WTC11 (cell line): ENCODE data around the gene PHRF1. TPM values are rescaled to one million over a fixed set of nuclear protein-coding genes. Genes with fewer than 3 reads are reported as not detected.

ENCODE experiments used
- ATAC-seq: fragments of 200-7000 bp; cut with Tn5 transposase; 2 replicates; pipeline ENCODE4 v1.10.0; 2021; ENCODE audit warnings: mild to moderate bottlenecking, moderate library complexity
- CTCF ChIA-PET: fragments of 300-600 bp; sonication (Branson Sonifier 250); formaldehyde crosslinking; loops from one replicate; lab custom pipeline; 2021; ENCODE audit warnings: antibody characterized with exemption; lab: Charles Lee
- POLR2A ChIA-PET: fragments of 350-600 bp; sonication (Branson Sonifier 250); formaldehyde crosslinking; loops from one replicate; lab custom pipeline; 2021; ENCODE audit warnings: antibody characterized with exemption; lab: Charles Lee
- DNase-seq: peaks from one replicate; pipeline ENCODE4 v3.0.0; 2021; ENCODE audit warnings: low spot score
- H3K27ac Mint-ChIP-seq: 2 replicates; pipeline ENCODE4 v1.8.0; 2021; ENCODE audit warnings: mixed read lengths
- H3K27me3 Mint-ChIP-seq: 2 replicates; pipeline ENCODE4 v1.8.0; 2021; ENCODE audit warnings: low read depth, mild to moderate bottlenecking, moderate library complexity, mixed read lengths
- H3K36me3 Mint-ChIP-seq: 2 replicates; pipeline ENCODE4 v1.8.0; 2021; ENCODE audit warnings: mixed read lengths
- H3K4me1 Mint-ChIP-seq: 2 replicates; pipeline ENCODE4 v1.8.0; 2022; ENCODE audit warnings: mixed read lengths
- H3K4me3 Mint-ChIP-seq: 2 replicates; pipeline ENCODE4 v1.8.0; 2021; ENCODE audit warnings: mild to moderate bottlenecking, moderate library complexity, mixed read lengths
- H3K9me3 Mint-ChIP-seq: 2 replicates; pipeline ENCODE4 v1.8.0; 2021; ENCODE audit warnings: mixed read lengths
- ATF6 ChIP-seq: sonication (generic); formaldehyde crosslinking; IDR thresholded peaks from 2 replicates; pipeline ENCODE4 v1.8.1; 2023; ENCODE audit warnings: mild to moderate bottlenecking, missing genetic modification reagents
- CREM ChIP-seq: sonication (generic); formaldehyde crosslinking; IDR thresholded peaks from 2 replicates; pipeline ENCODE4 v1.8.1; 2022; ENCODE audit warnings: mild to moderate bottlenecking, missing genetic modification reagents, moderate library complexity
- IRF2 ChIP-seq: sonication (generic); formaldehyde crosslinking; IDR thresholded peaks from 2 replicates; pipeline ENCODE4 v1.8.0; 2022; ENCODE audit warnings: low read depth, missing genetic modification reagents, borderline replicate concordance
- JAZF1 ChIP-seq: fragments of 250-450 bp; sonication (Bioruptor Pico); IDR thresholded peaks from 2 replicates; pipeline ENCODE4 v1.9.0; 2021; ENCODE audit warnings: moderate library complexity, mild to moderate bottlenecking, inconsistent platforms
- MYBL2 ChIP-seq: sonication (generic); formaldehyde crosslinking; IDR thresholded peaks from 2 replicates; pipeline ENCODE4 v1.8.1; 2023; ENCODE audit warnings: mild to moderate bottlenecking, moderate library complexity, missing genetic modification reagents
- NFE2L1 ChIP-seq: sonication (generic); formaldehyde crosslinking; IDR thresholded peaks from 2 replicates; pipeline ENCODE4 v1.8.1; 2023; ENCODE audit warnings: missing genetic modification reagents
- PRRX2 ChIP-seq: fragments of 250-450 bp; sonication (Bioruptor Pico); IDR thresholded peaks from 2 replicates; pipeline ENCODE4 v1.8.0; 2021; ENCODE audit warnings: mild to moderate bottlenecking
- SMAD3 ChIP-seq: sonication (generic); formaldehyde crosslinking; IDR thresholded peaks from 2 replicates; pipeline ENCODE4 v1.8.0; 2022; ENCODE audit warnings: missing genetic modification reagents, mild to moderate bottlenecking, borderline replicate concordance
- TP53 ChIP-seq: sonication (generic); formaldehyde crosslinking; IDR thresholded peaks from 2 replicates; pipeline ENCODE4 v1.8.1; 2023; ENCODE audit warnings: mild to moderate bottlenecking, missing genetic modification reagents
- ZBTB21 ChIP-seq: sonication (generic); formaldehyde crosslinking; IDR thresholded peaks from 2 replicates; pipeline ENCODE4 v1.8.1; 2023; ENCODE audit warnings: mild to moderate bottlenecking, missing genetic modification reagents, borderline replicate concordance
- ZNF138 ChIP-seq: sonication (generic); formaldehyde crosslinking; conservative IDR thresholded peaks from 2 replicates; pipeline ENCODE4 v1.8.1; 2022; ENCODE audit warnings: mild to moderate bottlenecking, moderate library complexity, missing genetic modification reagents
- ZNF219 ChIP-seq: sonication (generic); formaldehyde crosslinking; IDR thresholded peaks from 2 replicates; pipeline ENCODE4 v1.8.0; 2023; ENCODE audit warnings: missing genetic modification reagents, mild to moderate bottlenecking, borderline replicate concordance
- ZNF263 ChIP-seq: sonication (generic); formaldehyde crosslinking; IDR thresholded peaks from 2 replicates; pipeline ENCODE4 v1.8.1; 2022; ENCODE audit warnings: low read depth, mild to moderate bottlenecking, moderate library complexity, missing genetic modification reagents
- ZNF512 ChIP-seq: sonication (generic); formaldehyde crosslinking; IDR thresholded peaks from 2 replicates; pipeline ENCODE4 v1.8.1; 2022; ENCODE audit warnings: missing genetic modification reagents, borderline replicate concordance
- total RNA-seq: library from RNA; stranded (reverse); gene quantifications from 3 replicates; pipeline ENCODE4 v1.2.3, GENCODE V29; 2021
- TF ChIP-seq, protein P1 (sequence below): sonication (generic); formaldehyde crosslinking; conservative IDR thresholded peaks from 2 replicates; pipeline ENCODE4 v1.8.1; 2023; ENCODE audit warnings: mild to moderate bottlenecking, low read depth, missing genetic modification reagents, moderate library complexity
- TF ChIP-seq, protein P2 (sequence below): fragments of 250-450 bp; sonication (Bioruptor Pico); IDR thresholded peaks from 2 replicates; pipeline ENCODE4 v1.9.0; 2021; ENCODE audit warnings: mild to moderate bottlenecking
- TF ChIP-seq, protein P3 (sequence below): fragments of 250-450 bp; sonication (Bioruptor Pico); IDR thresholded peaks from 2 replicates; pipeline ENCODE4 v1.9.0; 2021; ENCODE audit warnings: moderate library complexity, mild to moderate bottlenecking, inconsistent platforms, borderline replicate concordance
- TF ChIP-seq, protein P4 (sequence below): sonication (generic); formaldehyde crosslinking; IDR thresholded peaks from 2 replicates; pipeline ENCODE4 v1.8.0; 2022; ENCODE audit warnings: mild to moderate bottlenecking, missing genetic modification reagents

PHRF1 gene
- total RNA-seq, 1 experiment from 2014 or later = 46.9 TPM

- TF ChIP-seq, protein P1, sequence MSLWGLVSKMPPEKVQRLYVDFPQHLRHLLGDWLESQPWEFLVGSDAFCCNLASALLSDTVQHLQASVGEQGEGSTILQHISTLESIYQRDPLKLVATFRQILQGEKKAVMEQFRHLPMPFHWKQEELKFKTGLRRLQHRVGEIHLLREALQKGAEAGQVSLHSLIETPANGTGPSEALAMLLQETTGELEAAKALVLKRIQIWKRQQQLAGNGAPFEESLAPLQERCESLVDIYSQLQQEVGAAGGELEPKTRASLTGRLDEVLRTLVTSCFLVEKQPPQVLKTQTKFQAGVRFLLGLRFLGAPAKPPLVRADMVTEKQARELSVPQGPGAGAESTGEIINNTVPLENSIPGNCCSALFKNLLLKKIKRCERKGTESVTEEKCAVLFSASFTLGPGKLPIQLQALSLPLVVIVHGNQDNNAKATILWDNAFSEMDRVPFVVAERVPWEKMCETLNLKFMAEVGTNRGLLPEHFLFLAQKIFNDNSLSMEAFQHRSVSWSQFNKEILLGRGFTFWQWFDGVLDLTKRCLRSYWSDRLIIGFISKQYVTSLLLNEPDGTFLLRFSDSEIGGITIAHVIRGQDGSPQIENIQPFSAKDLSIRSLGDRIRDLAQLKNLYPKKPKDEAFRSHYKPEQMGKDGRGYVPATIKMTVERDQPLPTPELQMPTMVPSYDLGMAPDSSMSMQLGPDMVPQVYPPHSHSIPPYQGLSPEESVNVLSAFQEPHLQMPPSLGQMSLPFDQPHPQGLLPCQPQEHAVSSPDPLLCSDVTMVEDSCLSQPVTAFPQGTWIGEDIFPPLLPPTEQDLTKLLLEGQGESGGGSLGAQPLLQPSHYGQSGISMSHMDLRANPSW (CRISPR knock-in tag) = no peak
- TF ChIP-seq TP53 (CRISPR knock-in tag) (no peak), ZNF512 (CRISPR knock-in tag) (no peak), CREM (CRISPR knock-in tag) (no peak), ZNF263 (CRISPR knock-in tag) (no peak), JAZF1 (CRISPR knock-in tag) (no peak)
- TF ChIP-seq, protein P2, sequence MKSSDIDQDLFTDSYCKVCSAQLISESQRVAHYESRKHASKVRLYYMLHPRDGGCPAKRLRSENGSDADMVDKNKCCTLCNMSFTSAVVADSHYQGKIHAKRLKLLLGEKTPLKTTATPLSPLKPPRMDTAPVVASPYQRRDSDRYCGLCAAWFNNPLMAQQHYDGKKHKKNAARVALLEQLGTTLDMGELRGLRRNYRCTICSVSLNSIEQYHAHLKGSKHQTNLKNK = no peak
These were observed 31.5 kb upstream of the PHRF1 start (continued) for GRCh38 chr11:544817-545166.

- Mint-ChIP-seq H3K36me3 (peaks cover 3% of the 10 kb centered on the region), H3K4me1 (no peaks in the 10 kb centered on the region), H3K9me3 (no peaks in the 10 kb centered on the region), H3K4me3 (no peak overlapping the region), H3K27ac (no peak overlapping the region), H3K27me3 (no peaks in the 10 kb centered on the region; the same call in 1 of the 2 replicates)
- ChIA-PET POLR2A (no interaction called here), CTCF (interaction anchor here (1.2 kb wide), 1 partner anchor 10 kb away, joined by 5 read pairs; no protein-coding TSS in a partner anchor)
- no peak for ATAC-seq
- no peak for DNase-seq
- TF ChIP-seq ZBTB21 (CRISPR knock-in tag) = no peak
- TF ChIP-seq ZNF138 (CRISPR knock-in tag) = no peak
- TF ChIP-seq ZNF219 (CRISPR knock-in tag) = no peak
- TF ChIP-seq NFE2L1 = no peak
- no peak for TF ChIP-seq ATF6
- TF ChIP-seq IRF2 (CRISPR knock-in tag) = no peak
- TF ChIP-seq, protein P3, sequence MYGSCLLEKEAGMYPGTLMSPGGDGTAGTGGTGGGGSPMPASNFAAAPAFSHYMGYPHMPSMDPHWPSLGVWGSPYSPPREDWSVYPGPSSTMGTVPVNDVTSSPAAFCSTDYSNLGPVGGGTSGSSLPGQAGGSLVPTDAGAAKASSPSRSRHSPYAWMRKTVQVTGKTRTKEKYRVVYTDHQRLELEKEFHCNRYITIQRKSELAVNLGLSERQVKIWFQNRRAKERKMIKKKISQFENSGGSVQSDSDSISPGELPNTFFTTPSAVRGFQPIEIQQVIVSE = no peak
- no peak for TF ChIP-seq MYBL2 (CRISPR knock-in tag)
- TF ChIP-seq PRRX2 (CRISPR knock-in tag) = no peak
- TF ChIP-seq, protein P4, sequence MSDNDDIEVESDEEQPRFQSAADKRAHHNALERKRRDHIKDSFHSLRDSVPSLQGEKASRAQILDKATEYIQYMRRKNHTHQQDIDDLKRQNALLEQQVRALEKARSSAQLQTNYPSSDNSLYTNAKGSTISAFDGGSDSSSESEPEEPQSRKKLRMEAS (CRISPR knock-in tag) = no peak
- TF ChIP-seq SMAD3 (CRISPR knock-in tag) = no peak
These were observed 31.1 kb upstream of the PHRF1 start for GRCh38 chr11:545171-545570.
